ENCODE results near the gene ANKS3.

ANKS3 gene

GRCh38 chr16:4646773-4647643 is 87.1 kb downstream of the ANKS3 start:
- Mint-ChIP-seq H3K4me1 (peaks cover 37% of the 10 kb centered on the region), H3K9me3 (no peaks in the 10 kb centered on the region), H3K4me3 (no peak overlapping the region), H3K36me3 (ENCODE audit: insufficient read depth) (peaks cover 28% of the 10 kb centered on the region), H3K27me3 (no peaks in the 10 kb centered on the region), H3K27ac (ENCODE audit: low read depth) (no peak overlapping the region)
- DNase-seq (ENCODE audit: low spot score in 2 of 2) (no peak), ATAC-seq (replicated peaks; ENCODE audit: extremely low read depth, poor library complexity, severe bottlenecking) (no peak)
